OCI-LY7 (cell line): ENCODE measurements around the gene MKI67.

Experiments
- CTCF ChIP-seq: fragments of 200-600 bp; sonication (generic); conservative IDR thresholded peaks from 2 replicates; pipeline ENCODE4 v1.5.1; 2014; ENCODE audit warnings: mild to moderate bottlenecking, antibody characterized with exemption, low read length, moderate library complexity, mixed read lengths
- EZH2phosphoT487 ChIP-seq: fragments of 200-600 bp; sonication (generic); IDR thresholded peaks from 2 replicates; pipeline ENCODE4 v1.6.1; 2018; ENCODE audit warnings: low read depth, borderline replicate concordance, mild to moderate bottlenecking, mixed run types, antibody characterized with exemption, low read length, moderate library complexity, mixed read lengths

- no peak for TF ChIP-seq CTCF
- TF ChIP-seq EZH2phosphoT487, result no peak
These were observed 79.3 kb downstream of the MKI67 start for GRCh38 chr10:128046953-128047290.
